Measurements from ENCODE around the gene ADNP2.

The ADNP2 gene

GRCh38 chr18:80097201-80097600, 11.9 kb upstream of the ADNP2 start:
- Mint-ChIP-seq H3K27me3 (ENCODE audit: low read depth) (no peaks in the 10 kb centered on the region), H3K36me3 (ENCODE audit: low read depth) (no peaks in the 10 kb centered on the region), H3K27ac (no peak overlapping the region), H3K4me1 (no peaks in the 10 kb centered on the region), H3K4me3 (no peak overlapping the region), H3K9me3 (peaks cover 5% of the 10 kb centered on the region)
- no peak for TF ChIP-seq CTCF (IDR thresholded peaks at IDR 0.05; ENCODE audit: unreplicated experiment in 3 of 3)

GRCh38 chr18:80103231-80103630, 5.8 kb upstream of the ADNP2 start:
- Mint-ChIP-seq H3K27me3 (ENCODE audit: low read depth) (no peaks in the 10 kb centered on the region), H3K4me3 (no peak overlapping the region), H3K36me3 (ENCODE audit: low read depth) (no peaks in the 10 kb centered on the region), H3K27ac (no peak overlapping the region), H3K4me1 (peaks cover 13% of the 10 kb centered on the region), H3K9me3 (peaks cover 8% of the 10 kb centered on the region)
- no peak for TF ChIP-seq CTCF (IDR thresholded peaks at IDR 0.05; ENCODE audit: unreplicated experiment in 3 of 3)

- no peak for TF ChIP-seq CTCF (IDR thresholded peaks at IDR 0.05; ENCODE audit: unreplicated experiment in 3 of 3)
- Mint-ChIP-seq H3K9me3 (peaks cover 8% of the 10 kb centered on the region), H3K36me3 (ENCODE audit: low read depth) (no peaks in the 10 kb centered on the region), H3K27ac (peak overlapping the region in 2 of 3 experiments; percentile 0 to 8), H3K4me1 (peaks cover 13% of the 10 kb centered on the region), H3K27me3 (ENCODE audit: low read depth) (no peaks in the 10 kb centered on the region), H3K4me3 (no peak overlapping the region)
These were observed 4.7 kb upstream of the ADNP2 start for GRCh38 chr18:80104364-80104779.

GRCh38 chr18:80105369-80106167, 3.5 kb upstream of the ADNP2 start:
- Mint-ChIP-seq H3K9me3 (peaks cover 8% of the 10 kb centered on the region), H3K27me3 (ENCODE audit: low read depth) (no peaks in the 10 kb centered on the region), H3K27ac (no peak overlapping the region), H3K4me1 (peaks cover 20% of the 10 kb centered on the region), H3K4me3 (no peak overlapping the region), H3K36me3 (ENCODE audit: low read depth) (peaks cover 2% of the 10 kb centered on the region)
- TF ChIP-seq CTCF (IDR thresholded peaks at IDR 0.05; ENCODE audit: unreplicated experiment in 3 of 3), result no peak

- Mint-ChIP-seq H3K4me3 (peak overlapping the region; percentile 11 to 60 (median 51)), H3K4me1 (peaks cover 24% of the 10 kb centered on the region), H3K27ac (peak overlapping the region in 2 of 3 experiments; percentile 17 to 92), H3K27me3 (ENCODE audit: low read depth) (no peaks in the 10 kb centered on the region), H3K9me3 (peaks cover 8% of the 10 kb centered on the region), H3K36me3 (ENCODE audit: low read depth) (peaks cover 4% of the 10 kb centered on the region)
- no peak for TF ChIP-seq CTCF (IDR thresholded peaks at IDR 0.05; ENCODE audit: unreplicated experiment in 3 of 3)
These were observed 2.5 kb upstream of the ADNP2 start for GRCh38 chr18:80106482-80107051.

Measured in nephron (organoid).